Ishikawa (cell line): ENCODE measurements around the gene SLCO2A1.

Source experiments
- EGR1 ChIP-seq: IDR thresholded peaks from 2 replicates; pipeline ENCODE4 v1.6.1; 2012
- EP300 ChIP-seq: IDR thresholded peaks from 2 replicates; pipeline ENCODE4 v1.6.1; 2012; ENCODE audit warnings: borderline replicate concordance
- MAX ChIP-seq: IDR thresholded peaks from 2 replicates; pipeline ENCODE4 v1.6.1; 2012
- RAD21 ChIP-seq: IDR thresholded peaks from 2 replicates; pipeline ENCODE4 v1.6.1; 2012; ENCODE audit warnings: low read depth
- REST ChIP-seq: IDR thresholded peaks from 2 replicates; pipeline ENCODE4 v1.6.1; 2012; ENCODE audit warnings: low read depth, mild to moderate bottlenecking
- TAF1 ChIP-seq: IDR thresholded peaks from 2 replicates; pipeline ENCODE4 v1.6.1; 2012; ENCODE audit warnings: low read depth, mild to moderate bottlenecking
- TEAD4 ChIP-seq: IDR thresholded peaks from 2 replicates; pipeline ENCODE4 v1.6.1; 2012
- USF1 ChIP-seq: IDR thresholded peaks from 2 replicates; pipeline ENCODE4 v1.6.1; 2012
- YY1 ChIP-seq: IDR thresholded peaks from 2 replicates; pipeline ENCODE4 v1.6.1; 2012; ENCODE audit warnings: low read depth

- TF ChIP-seq REST (no peak), TAF1 (no peak), MAX (no peak), TEAD4 (no peak), YY1 (no peak), RAD21 (no peak), EP300 (no peak), USF1 (no peak), EGR1 (no peak)
Observed at GRCh38 chr3:134028486-134029255, 1.1 kb downstream of the SLCO2A1 start.
